GM19025 (cell line): ENCODE data around the gene PRCP.
A peak's percentile ranks its signal among the peaks of the same experiment; 100 is the strongest.

ENCODE experiments used
- ATAC-seq: cut with Tn5 transposase; IDR thresholded peaks from one replicate; pipeline ENCODE4 v1.9.1; 2021; ENCODE audit warnings: mild to moderate bottlenecking, low read depth, moderate library complexity; ENCODE audit not compliant: unreplicated experiment

PRCP gene

DNA sequence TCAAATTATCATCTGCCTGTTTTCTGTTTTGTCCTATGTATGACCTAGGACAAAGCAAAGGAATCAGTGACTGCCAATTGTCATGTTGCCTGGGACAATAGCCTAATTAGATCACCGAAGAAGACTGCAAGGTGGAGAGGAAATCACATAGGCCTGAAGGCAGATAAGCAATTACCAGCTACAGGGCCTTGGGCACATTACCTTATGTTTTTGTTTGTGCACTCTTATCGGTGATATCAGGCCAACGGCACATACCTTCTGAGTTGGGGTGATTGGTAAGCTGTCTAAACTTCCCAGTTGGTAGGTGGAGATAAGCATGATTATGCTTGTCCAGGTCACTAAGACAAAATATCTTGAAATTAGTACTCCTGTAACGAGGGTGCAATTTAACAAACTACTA lies 108.5 kb downstream of the PRCP start:
- ATAC-seq: no peak

DNA sequence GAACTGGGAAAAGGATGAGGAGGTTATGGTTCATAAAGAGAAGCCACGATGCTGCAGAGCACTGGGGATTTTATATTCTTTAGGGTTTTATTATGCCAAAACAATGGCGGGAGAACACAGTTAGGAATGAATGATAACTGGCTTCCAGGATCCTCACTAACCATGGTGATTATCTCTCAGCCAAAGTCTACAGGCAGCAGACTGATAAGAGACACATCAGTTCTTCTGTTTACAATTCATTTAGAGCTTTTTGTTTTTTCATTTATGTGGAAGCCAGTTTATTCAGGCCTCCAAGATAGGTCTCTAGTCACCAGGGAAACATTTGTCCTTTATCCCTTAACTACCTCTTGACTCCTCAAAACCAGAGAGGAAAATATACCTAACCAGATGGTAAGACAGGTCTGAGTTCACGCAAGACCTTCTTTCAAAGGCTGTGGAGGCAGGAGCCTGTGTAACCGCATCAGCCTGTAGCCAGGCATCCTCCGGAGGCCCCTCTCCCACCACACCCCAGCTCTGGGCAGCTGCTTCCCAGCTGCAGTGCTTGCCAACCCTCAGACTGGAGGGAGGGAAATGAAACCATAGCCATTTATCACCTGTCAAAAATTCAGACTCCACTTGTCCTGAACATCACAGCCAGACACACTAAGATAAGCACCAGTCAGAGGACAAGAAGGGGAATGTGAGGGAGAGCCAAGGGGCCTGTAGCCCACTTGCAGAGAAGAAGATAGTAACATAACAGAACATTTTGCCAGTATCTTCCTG lies 109.3 kb downstream of the PRCP start:
- no peak for ATAC-seq

GRCh38 chr11:82787981-82788380 lies 112.2 kb downstream of the PRCP start:
- no peak for ATAC-seq

GRCh38 chr11:82786836-82787235 lies 113.4 kb downstream of the PRCP start:
- no peak for ATAC-seq

DNA sequence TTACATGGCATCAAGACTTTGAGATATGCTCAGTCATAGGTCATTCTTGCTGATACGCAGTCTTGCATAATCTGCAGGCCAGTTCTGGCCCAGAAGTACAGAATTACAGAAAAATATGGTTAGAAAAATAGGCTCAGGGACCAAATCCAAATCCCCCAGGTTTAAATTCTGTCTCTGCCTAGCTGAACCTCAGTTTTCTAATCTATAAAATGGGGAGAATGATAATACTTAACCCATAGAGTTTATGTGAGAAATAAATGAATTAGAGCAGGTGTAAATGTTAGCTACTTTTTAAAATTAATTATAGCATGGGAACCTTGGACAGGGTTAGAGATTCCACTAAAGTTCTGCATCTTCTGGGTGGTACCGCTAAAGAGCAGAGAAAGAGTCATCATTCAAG lies 114.2 kb downstream of the PRCP start:
- ATAC-seq: no peak

DNA sequence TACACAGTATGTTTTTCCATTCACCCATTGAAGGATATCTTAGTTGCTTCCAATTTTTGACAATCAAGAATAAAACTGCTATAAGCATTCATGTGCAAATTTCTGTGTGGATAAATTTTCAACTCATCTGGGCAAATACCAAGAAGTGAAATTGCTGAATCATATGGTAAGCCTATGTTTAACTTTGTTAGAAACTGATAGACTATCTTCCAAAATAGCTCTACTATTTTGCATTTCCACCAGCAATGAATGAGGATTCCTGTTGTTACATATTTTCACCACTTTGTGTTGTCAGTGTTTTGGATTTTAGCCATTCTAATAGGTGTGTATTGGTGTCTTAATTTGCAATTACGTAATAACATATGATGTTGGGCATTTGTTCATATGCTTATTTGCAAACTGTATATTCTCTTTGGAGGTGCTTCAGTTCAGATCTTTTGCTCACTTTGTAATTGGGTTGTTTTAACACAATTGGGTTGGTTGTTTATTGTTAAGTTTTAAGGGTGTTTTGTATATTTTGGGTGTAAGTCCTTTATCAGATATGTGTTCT lies 117.3 kb downstream of the PRCP start:
- ATAC-seq: no peak

- ATAC-seq: no peak
These were observed 121.5 kb downstream of the PRCP start for GRCh38 chr11:82778776-82779175.

- ATAC-seq: no peak
These were observed 123.9 kb downstream of the PRCP start for GRCh38 chr11:82776377-82776776.

- ATAC-seq: peak; percentile 96
These were observed 124.4 kb downstream of the PRCP start for GRCh38 chr11:82775736-82776346.

DNA sequence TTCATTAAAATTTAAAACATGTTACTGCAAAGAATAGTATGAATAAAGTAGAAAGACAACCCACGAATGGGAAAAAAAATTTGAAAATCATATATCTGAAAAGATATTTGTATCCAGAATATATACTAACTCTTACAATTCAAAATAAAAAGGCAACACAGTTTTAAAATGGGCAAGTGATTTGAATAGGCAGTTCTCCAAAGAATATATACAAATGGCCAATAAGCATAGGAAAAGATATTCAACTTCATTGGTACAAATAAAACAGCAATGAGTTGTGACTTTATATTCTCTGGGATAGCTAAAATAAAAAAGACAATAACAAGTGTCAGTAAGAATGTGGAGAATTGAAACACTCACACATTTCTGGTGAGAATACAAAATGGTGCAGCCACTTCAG lies 125.0 kb downstream of the PRCP start:
- no peak for ATAC-seq
